Epithelial cell of esophagus (primary cell): Measurements from ENCODE around the gene BLMH.

Source experiments
- DNase-seq: peaks from one replicate; pipeline ENCODE4 v3.0.0; 2010; ENCODE audit warnings: low read depth
- H3K4me3 ChIP-seq: 2 replicates; pipeline ENCODE4 v1.5.1; 2011; ENCODE audit warnings: mild to moderate bottlenecking, low read length, control low read depth
- TF ChIP-seq, protein P1 (sequence below): IDR thresholded peaks from 2 replicates; pipeline ENCODE4 v1.5.1; 2011; ENCODE audit warnings: low read depth, mild to moderate bottlenecking, low read length, control low read depth, inconsistent platforms; ENCODE audit not compliant: insufficient read depth; ENCODE audit errors: missing control alignments

BLMH gene

GRCh38 chr17:30308406-30308805 lies 16.7 kb upstream of the BLMH start:
- TF ChIP-seq, protein P1, sequence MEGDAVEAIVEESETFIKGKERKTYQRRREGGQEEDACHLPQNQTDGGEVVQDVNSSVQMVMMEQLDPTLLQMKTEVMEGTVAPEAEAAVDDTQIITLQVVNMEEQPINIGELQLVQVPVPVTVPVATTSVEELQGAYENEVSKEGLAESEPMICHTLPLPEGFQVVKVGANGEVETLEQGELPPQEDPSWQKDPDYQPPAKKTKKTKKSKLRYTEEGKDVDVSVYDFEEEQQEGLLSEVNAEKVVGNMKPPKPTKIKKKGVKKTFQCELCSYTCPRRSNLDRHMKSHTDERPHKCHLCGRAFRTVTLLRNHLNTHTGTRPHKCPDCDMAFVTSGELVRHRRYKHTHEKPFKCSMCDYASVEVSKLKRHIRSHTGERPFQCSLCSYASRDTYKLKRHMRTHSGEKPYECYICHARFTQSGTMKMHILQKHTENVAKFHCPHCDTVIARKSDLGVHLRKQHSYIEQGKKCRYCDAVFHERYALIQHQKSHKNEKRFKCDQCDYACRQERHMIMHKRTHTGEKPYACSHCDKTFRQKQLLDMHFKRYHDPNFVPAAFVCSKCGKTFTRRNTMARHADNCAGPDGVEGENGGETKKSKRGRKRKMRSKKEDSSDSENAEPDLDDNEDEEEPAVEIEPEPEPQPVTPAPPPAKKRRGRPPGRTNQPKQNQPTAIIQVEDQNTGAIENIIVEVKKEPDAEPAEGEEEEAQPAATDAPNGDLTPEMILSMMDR, result no peak
- H3K4me3 ChIP-seq, result no peak overlapping the region
- no peak for DNase-seq

DNA sequence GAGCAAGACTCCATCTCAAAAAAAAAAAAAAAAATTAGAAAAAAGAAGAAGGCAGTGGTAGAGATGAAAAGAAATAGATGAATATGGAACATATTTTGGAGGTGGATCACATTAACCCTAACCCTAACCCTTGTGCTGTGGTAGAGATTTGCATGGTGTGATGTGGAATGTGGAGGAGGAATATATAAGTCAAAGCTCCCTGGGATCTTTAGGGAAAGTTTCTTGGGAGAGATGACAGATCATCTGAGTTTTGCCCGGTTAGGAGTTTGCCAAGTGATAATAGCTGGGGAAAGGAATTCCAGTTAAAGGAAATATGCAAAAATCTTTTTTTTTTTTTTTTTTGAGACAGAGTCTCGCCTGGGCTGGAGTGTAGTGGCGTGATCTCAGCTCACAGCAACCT lies 13.0 kb upstream of the BLMH start:
- DNase-seq, result no peak
- TF ChIP-seq, protein P1, result no peak
- no peak overlapping the region for H3K4me3 ChIP-seq

DNA sequence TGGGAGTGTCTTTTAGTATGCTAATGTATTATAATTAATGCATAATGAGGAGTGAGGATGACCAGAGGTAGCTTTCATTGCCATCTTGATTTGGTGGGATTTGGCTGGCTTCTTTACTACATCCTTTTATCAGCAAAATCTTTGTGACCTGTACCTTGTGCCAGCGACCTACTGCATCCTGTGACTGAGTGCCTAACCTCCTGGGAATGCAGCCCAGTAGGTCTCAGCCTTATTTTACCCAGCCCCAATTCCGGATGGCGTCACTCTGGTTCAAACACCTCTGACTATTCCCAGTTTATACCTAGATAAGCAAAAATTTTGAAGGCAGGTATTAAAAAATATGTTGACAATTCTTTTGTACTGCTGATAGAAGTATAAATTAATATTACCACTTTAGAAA lies 10.5 kb upstream of the BLMH start:
- no peak overlapping the region for H3K4me3 ChIP-seq
- DNase-seq, result no peak
- TF ChIP-seq, protein P1, result no peak

DNA sequence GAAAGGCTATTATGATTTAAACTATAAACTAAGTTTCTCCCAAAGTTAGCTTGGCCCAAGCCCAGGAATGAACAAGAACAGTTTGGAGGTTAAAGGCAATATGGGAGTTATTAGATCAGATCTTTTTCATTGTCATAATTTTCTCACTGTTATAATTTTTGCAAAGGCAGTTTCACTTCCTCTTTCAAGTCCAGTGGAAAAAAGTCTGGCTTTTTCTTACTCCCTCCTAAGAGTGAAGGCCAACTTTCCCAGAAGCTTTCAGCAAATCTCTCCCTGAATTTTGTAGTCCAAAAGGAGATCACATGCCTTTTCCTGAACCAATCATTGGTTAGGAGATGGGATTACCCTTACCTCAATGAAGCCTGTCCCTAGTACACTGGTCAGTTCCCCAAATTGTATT lies 9.1 kb upstream of the BLMH start:
- no peak for DNase-seq
- TF ChIP-seq, protein P1, result no peak
- H3K4me3 ChIP-seq, result no peak overlapping the region

DNA sequence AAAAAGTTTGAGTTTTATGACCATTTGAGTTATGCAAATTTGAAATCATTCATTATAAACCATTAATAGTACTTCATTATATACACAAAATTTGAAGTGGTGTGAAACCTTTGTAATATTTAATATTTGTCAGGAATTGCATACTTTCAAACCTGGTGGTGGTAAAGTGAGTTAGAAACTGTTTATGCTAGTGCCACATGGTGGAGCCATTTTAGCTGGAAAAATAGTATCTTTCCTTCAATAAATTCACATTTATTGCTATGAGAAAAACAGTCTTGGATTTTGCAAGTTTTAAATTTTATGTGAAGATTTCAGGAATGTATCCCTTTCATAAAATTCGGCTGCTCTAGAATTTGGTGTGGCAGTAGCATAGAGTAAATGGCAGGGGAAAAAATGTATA lies 7.3 kb upstream of the BLMH start:
- DNase-seq, result peak; percentile 11
- no peak overlapping the region for H3K4me3 ChIP-seq
- TF ChIP-seq, protein P1, result peak; percentile 45

- no peak for DNase-seq
- TF ChIP-seq, protein P1, result no peak
- no peak overlapping the region for H3K4me3 ChIP-seq
Measured at GRCh38 chr17:30297715-30298114, 6.0 kb upstream of the BLMH start.

DNA sequence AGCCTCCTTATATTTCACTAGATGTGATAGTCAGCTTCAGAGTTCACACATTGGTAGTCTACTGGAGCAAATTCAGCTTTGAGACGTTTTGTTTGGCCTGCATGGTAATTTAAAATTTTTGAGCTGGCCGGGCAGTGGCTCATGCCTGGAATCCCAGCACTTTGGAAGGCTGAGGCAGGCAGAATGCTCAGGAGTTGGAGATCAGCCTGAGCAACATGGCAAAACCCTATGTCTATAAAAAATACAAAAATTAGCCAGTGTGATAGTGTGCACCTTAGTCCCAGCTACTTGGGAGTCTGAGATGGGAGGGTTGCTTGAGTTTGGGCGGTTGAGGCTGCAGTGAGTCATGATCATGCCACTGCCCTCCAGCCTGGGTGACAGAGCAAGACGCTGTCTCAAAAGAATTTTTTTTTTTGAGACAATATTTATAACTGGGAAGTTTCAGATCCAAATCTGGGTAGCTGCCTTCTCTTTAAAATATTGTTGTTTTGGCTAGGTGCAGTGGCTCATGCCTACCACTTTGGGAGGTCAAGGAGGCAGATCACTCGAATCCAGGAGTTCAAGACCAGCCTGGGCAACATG lies 4.8 kb upstream of the BLMH start:
- no peak for DNase-seq
- TF ChIP-seq, protein P1, result no peak

More for the DNA sequence above, 4.8 kb upstream of the BLMH start:
- H3K4me3 ChIP-seq, result no peak overlapping the region
